Measurements from ENCODE around the gene CDK9.
A peak's percentile ranks its signal among the peaks of the same experiment; 100 is the strongest.

CDK9 gene

DNA sequence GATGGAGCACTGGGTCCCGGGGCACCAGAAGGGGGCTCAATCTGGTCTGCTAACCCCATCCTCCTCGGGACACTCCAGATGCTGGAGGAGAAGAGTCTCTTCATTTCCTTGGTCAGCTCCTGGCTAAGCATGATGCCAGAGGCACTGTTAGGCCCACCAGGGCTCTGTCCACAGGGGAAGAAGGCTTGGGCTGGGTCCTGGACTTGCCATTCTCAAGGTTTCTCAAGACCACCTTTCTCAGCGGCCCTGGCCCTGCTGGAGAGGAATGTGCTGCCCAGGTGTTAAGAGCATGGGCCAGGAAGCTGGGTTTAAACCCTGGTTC is 15.3 kb upstream of the CDK9 start:
- TF ChIP-seq, protein P1, sequence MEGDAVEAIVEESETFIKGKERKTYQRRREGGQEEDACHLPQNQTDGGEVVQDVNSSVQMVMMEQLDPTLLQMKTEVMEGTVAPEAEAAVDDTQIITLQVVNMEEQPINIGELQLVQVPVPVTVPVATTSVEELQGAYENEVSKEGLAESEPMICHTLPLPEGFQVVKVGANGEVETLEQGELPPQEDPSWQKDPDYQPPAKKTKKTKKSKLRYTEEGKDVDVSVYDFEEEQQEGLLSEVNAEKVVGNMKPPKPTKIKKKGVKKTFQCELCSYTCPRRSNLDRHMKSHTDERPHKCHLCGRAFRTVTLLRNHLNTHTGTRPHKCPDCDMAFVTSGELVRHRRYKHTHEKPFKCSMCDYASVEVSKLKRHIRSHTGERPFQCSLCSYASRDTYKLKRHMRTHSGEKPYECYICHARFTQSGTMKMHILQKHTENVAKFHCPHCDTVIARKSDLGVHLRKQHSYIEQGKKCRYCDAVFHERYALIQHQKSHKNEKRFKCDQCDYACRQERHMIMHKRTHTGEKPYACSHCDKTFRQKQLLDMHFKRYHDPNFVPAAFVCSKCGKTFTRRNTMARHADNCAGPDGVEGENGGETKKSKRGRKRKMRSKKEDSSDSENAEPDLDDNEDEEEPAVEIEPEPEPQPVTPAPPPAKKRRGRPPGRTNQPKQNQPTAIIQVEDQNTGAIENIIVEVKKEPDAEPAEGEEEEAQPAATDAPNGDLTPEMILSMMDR (conservative IDR thresholded peaks at IDR 0.05; ENCODE audit: low read depth, low read length): no peak
- DNase-seq (ENCODE audit: low read depth): no peak
- peak overlapping the region; percentile 54 for H3K4me3 ChIP-seq (ENCODE audit: low read length)

DNA sequence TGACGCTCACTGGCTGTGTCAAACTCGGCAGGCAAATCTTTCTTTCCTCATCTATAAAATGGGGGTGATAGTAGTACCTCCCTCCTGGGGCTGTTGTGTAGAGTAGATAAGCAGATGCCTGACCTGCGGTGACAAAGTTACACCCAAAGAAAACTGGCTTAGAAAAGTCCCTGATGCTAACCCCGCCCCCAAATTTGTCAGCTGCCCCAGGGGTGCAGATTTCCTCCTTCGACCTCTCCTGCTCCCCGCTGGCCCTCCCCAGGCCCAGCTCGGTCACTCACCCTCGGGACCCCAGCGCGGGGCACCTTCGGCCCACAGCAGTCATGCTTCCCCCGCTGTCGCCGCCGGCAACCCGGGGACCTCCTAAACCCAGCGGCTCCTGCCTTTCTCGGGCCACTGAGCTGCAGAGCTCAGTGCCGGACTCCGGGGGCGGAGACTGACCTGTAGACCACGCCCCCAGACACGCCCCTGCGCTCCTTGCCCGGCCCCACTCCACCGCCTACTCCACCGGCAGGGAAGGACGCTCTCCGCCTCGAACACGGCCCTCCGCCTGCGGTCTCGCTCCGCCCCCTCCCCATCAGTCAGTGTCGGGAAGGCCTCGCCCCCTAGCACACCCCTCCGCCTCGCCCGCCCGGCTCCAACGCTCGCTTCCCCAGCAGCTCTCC is 14.8 kb upstream of the CDK9 start:
- H3K4me3 ChIP-seq (ENCODE audit: low read length): peak overlapping the region; percentile 54
- TF ChIP-seq, protein P1 (conservative IDR thresholded peaks at IDR 0.05; ENCODE audit: low read depth, low read length): no peak

DNA sequence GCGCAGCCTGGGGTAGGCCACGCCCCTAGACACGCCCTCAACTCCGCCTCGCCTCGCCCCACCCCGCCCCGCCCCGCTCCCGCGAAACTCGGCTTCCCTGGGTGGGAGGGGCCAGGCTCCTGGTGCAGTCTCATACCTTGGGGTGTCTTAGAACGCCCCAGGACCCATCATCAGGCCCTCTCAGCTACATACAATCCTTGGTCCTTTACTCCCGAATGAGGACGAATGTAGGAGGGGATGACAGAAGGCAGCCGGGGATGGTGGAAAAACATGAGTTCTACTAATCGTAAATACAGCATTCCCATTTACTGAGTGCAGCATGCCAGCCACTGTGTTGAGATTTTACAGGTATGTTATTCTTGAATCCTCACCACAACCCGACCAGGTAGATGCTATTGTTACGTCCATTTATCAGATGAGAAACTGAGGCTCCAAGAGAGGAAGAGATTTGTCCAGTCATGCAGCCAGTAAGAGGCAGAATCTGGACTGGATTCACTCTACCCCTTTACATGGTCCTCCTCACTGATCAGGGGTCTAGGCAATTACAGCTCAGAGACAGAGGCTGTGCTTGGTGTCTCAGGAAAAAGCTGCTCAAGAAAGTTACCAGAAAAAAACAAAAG is 14.2 kb upstream of the CDK9 start:
- TF ChIP-seq, protein P1 (conservative IDR thresholded peaks at IDR 0.05; ENCODE audit: low read depth, low read length): no peak
- DNase-seq (ENCODE audit: low read depth): no peak
- H3K4me3 ChIP-seq (ENCODE audit: low read length): peak overlapping the region; percentile 37

More for the DNA sequence above, 14.8 kb upstream of the CDK9 start:
- peak; percentile 89 for DNase-seq (ENCODE audit: low read depth)

DNA sequence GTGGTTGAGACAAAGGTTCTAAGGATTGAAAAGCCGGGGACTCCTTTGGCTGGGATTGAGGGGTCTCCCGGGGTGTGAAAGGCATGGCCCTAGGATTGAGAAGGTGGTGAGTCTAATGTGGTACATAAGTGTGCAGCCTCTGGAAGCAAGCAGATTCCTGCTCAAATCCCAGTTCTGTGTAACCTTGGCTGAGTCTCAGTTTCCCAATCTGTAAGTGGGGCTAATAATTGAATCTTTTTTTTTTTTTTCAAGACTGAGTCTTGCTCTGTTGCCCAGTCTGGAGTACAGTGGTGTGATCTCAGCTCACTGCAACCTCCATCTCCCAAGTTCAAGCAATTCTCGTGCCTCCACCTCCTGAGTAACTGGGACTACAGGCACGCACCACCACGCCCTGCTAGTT is 13.2 kb upstream of the CDK9 start:
- no peak overlapping the region for H3K4me3 ChIP-seq (ENCODE audit: low read length)
- no peak for DNase-seq (ENCODE audit: low read depth)
- TF ChIP-seq, protein P1 (conservative IDR thresholded peaks at IDR 0.05; ENCODE audit: low read depth, low read length): no peak

DNA sequence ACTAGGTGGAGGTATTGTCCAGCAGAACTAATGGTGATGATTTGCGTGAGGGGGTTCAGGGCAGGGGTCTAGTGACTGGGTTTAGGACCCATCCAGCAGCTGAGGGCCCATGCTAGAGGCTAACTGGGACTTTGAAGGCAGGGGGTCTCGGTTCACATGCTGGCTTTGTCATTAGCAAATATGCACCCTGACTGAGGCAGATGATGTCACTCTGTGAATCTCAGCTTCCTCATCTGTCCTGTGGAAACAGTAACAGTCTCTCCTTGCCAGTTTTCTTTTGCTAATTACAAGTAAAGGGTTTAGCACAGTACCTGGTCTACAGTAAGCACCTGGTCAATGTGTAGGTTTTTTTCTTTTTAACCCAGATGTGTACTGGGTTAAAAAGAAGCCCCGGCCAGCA is 12.6 kb upstream of the CDK9 start:
- no peak overlapping the region for H3K4me3 ChIP-seq (ENCODE audit: low read length)
- no peak for DNase-seq (ENCODE audit: low read depth)
- TF ChIP-seq, protein P1 (conservative IDR thresholded peaks at IDR 0.05; ENCODE audit: low read depth, low read length): no peak

DNA sequence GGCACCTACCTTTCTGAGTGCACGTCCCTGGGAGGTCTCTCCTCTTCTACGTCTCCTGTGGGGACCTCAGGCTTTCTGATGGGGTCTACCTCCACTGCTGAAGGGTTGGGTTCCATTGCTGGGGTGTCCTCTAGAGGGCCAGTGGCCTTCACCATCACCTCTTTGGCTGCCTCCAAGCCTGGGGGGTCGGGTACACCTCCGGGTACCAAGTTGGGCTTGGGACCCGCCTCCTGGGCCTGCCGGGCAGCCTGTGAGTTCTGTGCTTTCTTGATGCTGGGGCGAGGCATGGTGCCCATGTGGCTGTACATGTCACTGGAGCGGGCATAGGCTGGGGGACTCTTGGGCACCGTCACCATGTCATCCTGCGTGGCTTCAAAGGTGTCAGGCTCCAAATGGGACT is 11.9 kb upstream of the CDK9 start:
- no peak overlapping the region for H3K4me3 ChIP-seq (ENCODE audit: low read length)
- DNase-seq (ENCODE audit: low read depth): no peak
- TF ChIP-seq, protein P1 (conservative IDR thresholded peaks at IDR 0.05; ENCODE audit: low read depth, low read length): no peak
